Loucy (cell line): ENCODE measurements around the gene TMCO2.

Source experiments
- H2AFZ ChIP-seq: fragments of 200-600 bp; sonication (generic); 2 replicates; pipeline ENCODE4 v1.6.0; 2016; ENCODE audit warnings: antibody characterized with exemption, mild to moderate bottlenecking, low read length, moderate library complexity
- H3F3A ChIP-seq: fragments of 200-600 bp; 2 replicates; pipeline ENCODE4 v1.6.0; 2016; ENCODE audit warnings: antibody characterized with exemption, low read depth, mild to moderate bottlenecking
- H3K27me3 ChIP-seq: fragments of 200-600 bp; sonication (generic); 2 replicates; pipeline ENCODE4 v1.6.1; 2014; ENCODE audit warnings: low read length, mild to moderate bottlenecking; ENCODE audit not compliant: insufficient read depth, poor library complexity, severe bottlenecking
- H3K36me3 ChIP-seq: fragments of 200-600 bp; sonication (generic); 2 replicates; pipeline ENCODE4 v1.6.1; 2016; ENCODE audit warnings: low read length; ENCODE audit not compliant: insufficient read depth
- H3K4me1 ChIP-seq: fragments of 200-600 bp; sonication (generic); 2 replicates; pipeline ENCODE4 v1.5.1; 2014; ENCODE audit warnings: low read length, mild to moderate bottlenecking; ENCODE audit not compliant: insufficient read depth, poor library complexity, severe bottlenecking
- H3K4me2 ChIP-seq: fragments of 200-600 bp; sonication (generic); 2 replicates; pipeline ENCODE4 v1.6.0; 2014; ENCODE audit warnings: antibody characterized with exemption, low read length, low read depth, mild to moderate bottlenecking; ENCODE audit not compliant: poor library complexity, severe bottlenecking
- H3K4me3 ChIP-seq: fragments of 200-600 bp; sonication (generic); 2 replicates; pipeline ENCODE4 v1.5.1; 2014; ENCODE audit warnings: low read length, mild to moderate bottlenecking, mixed read lengths; ENCODE audit not compliant: poor library complexity, severe bottlenecking
- H3K79me2 ChIP-seq: fragments of 200-600 bp; sonication (generic); 2 replicates; pipeline ENCODE4 v1.6.1; 2014; ENCODE audit warnings: low read length; ENCODE audit not compliant: insufficient read depth
- H3K9ac ChIP-seq: fragments of 200-600 bp; sonication (generic); 2 replicates; pipeline ENCODE4 v1.6.0; 2014; ENCODE audit warnings: mild to moderate bottlenecking, low read depth, low read length, moderate library complexity; ENCODE audit not compliant: poor library complexity, severe bottlenecking
- H3K9me2 ChIP-seq: fragments of 200-600 bp; sonication (generic); replicated peaks from 2 replicates; pipeline ENCODE4 v1.6.1; 2016; ENCODE audit warnings: low read depth, low read length, mixed read lengths
- H3K9me3 ChIP-seq: fragments of 200-600 bp; sonication (generic); 2 replicates; pipeline ENCODE4 v1.6.1; 2014; ENCODE audit warnings: mild to moderate bottlenecking, antibody characterized with exemption, low read length, low read depth; ENCODE audit not compliant: insufficient read depth
- H4K20me1 ChIP-seq: fragments of 200-600 bp; sonication (generic); 2 replicates; pipeline ENCODE4 v1.6.0; 2014; ENCODE audit warnings: antibody characterized with exemption, low read length, mild to moderate bottlenecking; ENCODE audit not compliant: insufficient read depth, poor library complexity, severe bottlenecking
- CTCF ChIP-seq: fragments of 200-600 bp; sonication (generic); conservative IDR thresholded peaks from 2 replicates; pipeline ENCODE4 v1.5.1; 2014; ENCODE audit warnings: mild to moderate bottlenecking, antibody characterized with exemption, low read length
- EZH2phosphoT487 ChIP-seq: fragments of 200-600 bp; IDR thresholded peaks from 2 replicates; pipeline ENCODE4 v1.6.1; 2018; ENCODE audit warnings: antibody characterized with exemption, mild to moderate bottlenecking, moderate library complexity, borderline replicate concordance

TMCO2 gene

DNA sequence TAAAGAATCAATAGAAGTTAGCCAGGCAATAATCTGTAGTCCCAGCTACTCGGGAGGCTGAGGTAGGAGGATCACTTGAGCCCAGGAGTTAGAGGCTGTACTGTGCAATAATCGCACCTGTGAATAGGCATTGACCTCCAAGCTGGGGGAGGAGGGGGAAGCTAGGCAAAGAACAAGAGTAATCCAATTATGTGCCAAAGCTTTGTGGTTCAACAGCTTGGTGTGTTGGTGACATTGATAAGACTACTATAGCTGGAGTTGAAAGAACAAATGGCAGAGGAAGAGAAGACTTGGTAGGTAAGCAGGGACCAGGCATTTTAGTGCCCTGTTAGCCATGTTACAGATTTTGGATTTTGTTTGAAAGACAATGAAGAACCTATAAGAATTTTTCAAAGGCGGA is 2.1 kb upstream of the TMCO2 start:
- H3K4me3 ChIP-seq: no peak overlapping the region
- H3K27me3 ChIP-seq: no peaks in the 10 kb centered on the region
- no peaks in the 10 kb centered on the region for H3K9me2 ChIP-seq
- H3K9me3 ChIP-seq: no peaks in the 10 kb centered on the region
- H2AFZ ChIP-seq: no peak overlapping the region
- TF ChIP-seq EZH2phosphoT487: no peak
- peaks cover 4% of the 10 kb centered on the region for H3K4me1 ChIP-seq
- H4K20me1 ChIP-seq: no peaks in the 10 kb centered on the region
- H3K4me2 ChIP-seq: no peak overlapping the region
- 0 out of 2 replicates have a peak, but pooled peaks cover 6% of the 10 kb centered on the region for H3F3A ChIP-seq
- H3K36me3 ChIP-seq: peaks cover under 1% of the 10 kb centered on the region; the same call in 1 of the 2 replicates
- H3K79me2 ChIP-seq: no peaks in the 10 kb centered on the region
- no peak overlapping the region for H3K9ac ChIP-seq

- no peaks in the 10 kb centered on the region for H3K9me2 ChIP-seq
- no peaks in the 10 kb centered on the region for H3F3A ChIP-seq
- H2AFZ ChIP-seq: no peak overlapping the region
- no peaks in the 10 kb centered on the region for H3K27me3 ChIP-seq
- no peak overlapping the region for H3K4me2 ChIP-seq
- H3K4me1 ChIP-seq: peaks cover 4% of the 10 kb centered on the region
- H3K9ac ChIP-seq: no peak overlapping the region
- TF ChIP-seq EZH2phosphoT487 (no peak), CTCF (no peak)
- no peak overlapping the region for H3K4me3 ChIP-seq
- no peaks in the 10 kb centered on the region for H3K36me3 ChIP-seq
- no peaks in the 10 kb centered on the region for H4K20me1 ChIP-seq
- H3K79me2 ChIP-seq: no peaks in the 10 kb centered on the region
- no peaks in the 10 kb centered on the region for H3K9me3 ChIP-seq
Measured at GRCh38 chr1:40248412-40248811, 675 bp downstream of the TMCO2 start.

DNA sequence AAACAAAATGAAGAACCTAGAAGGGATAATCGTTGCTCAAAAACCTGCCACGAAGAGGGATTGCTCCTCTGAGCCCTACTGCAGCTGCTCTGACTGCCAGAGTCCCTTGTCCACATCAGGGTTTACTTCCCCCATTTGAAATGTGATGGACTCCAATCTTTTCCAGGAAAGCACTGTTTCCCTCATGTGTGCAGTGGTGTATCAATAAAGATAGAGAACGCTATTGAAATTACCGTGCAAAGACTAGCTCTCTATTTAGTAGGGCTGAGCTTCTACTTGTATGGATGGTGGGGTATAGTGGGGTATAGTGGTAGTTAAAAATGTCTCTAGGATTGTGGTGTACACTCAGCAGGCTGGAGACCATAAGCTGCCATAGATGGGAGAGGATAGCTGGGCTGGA is 3.7 kb downstream of the TMCO2 start:
- Histone ChIP-seq H4K20me1 (no peaks in the 10 kb centered on the region), H3K9ac (no peak overlapping the region), H3F3A (no peaks in the 10 kb centered on the region), H3K4me3 (no peak overlapping the region), H2AFZ (0 out of 2 replicates have a peak overlapping the region, but pooled peaks have one; percentile 37), H3K9me2 (no peaks in the 10 kb centered on the region), H3K27me3 (no peaks in the 10 kb centered on the region), H3K36me3 (no peaks in the 10 kb centered on the region), H3K4me1 (peaks cover 14% of the 10 kb centered on the region), H3K9me3 (no peaks in the 10 kb centered on the region), H3K79me2 (peaks cover 13% of the 10 kb centered on the region), H3K4me2 (no peak overlapping the region)
- TF ChIP-seq CTCF: no peak
- no peak for TF ChIP-seq EZH2phosphoT487

DNA sequence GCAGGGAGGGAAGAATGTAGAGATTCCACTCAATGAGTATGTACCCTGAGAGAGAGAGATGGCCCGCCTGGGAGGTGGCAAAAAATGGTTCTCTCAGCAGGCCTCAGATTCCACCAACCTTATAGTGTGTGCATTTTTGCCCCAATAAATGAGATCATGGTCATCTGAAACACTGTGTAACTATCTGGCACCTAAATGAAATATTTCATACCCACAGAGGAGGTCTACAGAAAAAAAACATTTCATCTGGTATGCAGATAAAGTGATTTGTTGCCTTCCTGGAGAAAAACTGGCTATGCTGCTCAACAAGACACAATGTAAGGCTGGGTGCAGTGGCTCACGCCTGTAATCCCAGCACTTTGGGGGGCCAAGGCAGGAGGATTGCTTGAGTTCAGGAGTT is 4.9 kb downstream of the TMCO2 start:
- no peak overlapping the region for H2AFZ ChIP-seq
- no peaks in the 10 kb centered on the region for H3K27me3 ChIP-seq
- TF ChIP-seq CTCF (no peak), EZH2phosphoT487 (no peak)
- H3K4me1 ChIP-seq: peaks cover 21% of the 10 kb centered on the region
- no peak overlapping the region for H3K4me3 ChIP-seq
- H3K9me2 ChIP-seq: no peaks in the 10 kb centered on the region
- no peak overlapping the region for H3K4me2 ChIP-seq
- no peaks in the 10 kb centered on the region for H3K36me3 ChIP-seq
- H3K79me2 ChIP-seq: peaks cover 24% of the 10 kb centered on the region
- H3F3A ChIP-seq: no peaks in the 10 kb centered on the region
- no peaks in the 10 kb centered on the region for H3K9me3 ChIP-seq
- no peaks in the 10 kb centered on the region for H4K20me1 ChIP-seq
- H3K9ac ChIP-seq: no peak overlapping the region
